Measurements from ENCODE around the gene WDSUB1. TPM values are rescaled to one million over a fixed set of nuclear protein-coding genes. Genes with fewer than 3 reads are reported as not detected.

Gene WDSUB1
- total RNA-seq, 4 donors from 2014 or later, result 3.8 to 9.4 (median 5.5) TPM

DNA sequence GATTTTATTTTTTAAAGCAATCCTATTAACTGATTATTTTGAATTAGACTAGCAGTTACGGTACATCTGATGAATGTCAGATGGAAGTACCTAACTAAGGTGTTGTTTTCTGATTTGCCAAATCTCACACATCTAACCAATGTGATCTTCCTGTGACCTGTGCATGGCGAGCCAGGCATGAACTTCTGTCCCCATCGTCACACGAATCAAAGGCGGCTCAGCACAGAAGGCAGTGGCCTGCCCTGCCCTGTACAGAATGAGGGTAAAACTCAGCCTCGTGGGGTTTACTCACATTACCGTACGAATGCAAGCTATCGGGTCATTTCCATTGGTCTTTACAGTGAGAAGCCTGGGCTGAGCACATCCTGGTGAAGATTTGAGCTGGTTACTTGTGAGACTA lies 87.3 kb downstream of the WDSUB1 start:
- TF ChIP-seq POLR2A (IDR thresholded peaks at IDR 0.05) (no peak), POLR2AphosphoS5 (IDR thresholded peaks at IDR 0.05) (no peak), EP300 (IDR thresholded peaks at IDR 0.05) (no peak)
- TF ChIP-seq, protein P1, sequence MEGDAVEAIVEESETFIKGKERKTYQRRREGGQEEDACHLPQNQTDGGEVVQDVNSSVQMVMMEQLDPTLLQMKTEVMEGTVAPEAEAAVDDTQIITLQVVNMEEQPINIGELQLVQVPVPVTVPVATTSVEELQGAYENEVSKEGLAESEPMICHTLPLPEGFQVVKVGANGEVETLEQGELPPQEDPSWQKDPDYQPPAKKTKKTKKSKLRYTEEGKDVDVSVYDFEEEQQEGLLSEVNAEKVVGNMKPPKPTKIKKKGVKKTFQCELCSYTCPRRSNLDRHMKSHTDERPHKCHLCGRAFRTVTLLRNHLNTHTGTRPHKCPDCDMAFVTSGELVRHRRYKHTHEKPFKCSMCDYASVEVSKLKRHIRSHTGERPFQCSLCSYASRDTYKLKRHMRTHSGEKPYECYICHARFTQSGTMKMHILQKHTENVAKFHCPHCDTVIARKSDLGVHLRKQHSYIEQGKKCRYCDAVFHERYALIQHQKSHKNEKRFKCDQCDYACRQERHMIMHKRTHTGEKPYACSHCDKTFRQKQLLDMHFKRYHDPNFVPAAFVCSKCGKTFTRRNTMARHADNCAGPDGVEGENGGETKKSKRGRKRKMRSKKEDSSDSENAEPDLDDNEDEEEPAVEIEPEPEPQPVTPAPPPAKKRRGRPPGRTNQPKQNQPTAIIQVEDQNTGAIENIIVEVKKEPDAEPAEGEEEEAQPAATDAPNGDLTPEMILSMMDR (IDR thresholded peaks at IDR 0.05), result no peak
- Histone ChIP-seq H3K4me1 (no peaks in the 10 kb centered on the region), H3K36me3 (peaks cover 74% of the 10 kb centered on the region), H3K9me3 (no peaks in the 10 kb centered on the region), H3K4me3 (no peak overlapping the region), H3K27me3 (no peaks in the 10 kb centered on the region), H3K27ac (no peak overlapping the region)
- no peak for DNase-seq (ENCODE audit: low spot score in 2 of 2)
- 95% methylated on average over 9 of the region's 9 CpGs for WGBS

GRCh38 chr2:159196393-159196925 lies 90.0 kb downstream of the WDSUB1 start:
- H3K4me3 ChIP-seq, result no peak overlapping the region
- no peak for DNase-seq (ENCODE audit: low spot score in 2 of 2)
- no peaks in the 10 kb centered on the region for H3K27me3 ChIP-seq
- no peaks in the 10 kb centered on the region for H3K9me3 ChIP-seq
- peaks cover 80% of the 10 kb centered on the region for H3K36me3 ChIP-seq
- no peak for TF ChIP-seq EP300 (IDR thresholded peaks at IDR 0.05)
- TF ChIP-seq POLR2AphosphoS5 (IDR thresholded peaks at IDR 0.05), result no peak
- TF ChIP-seq, protein P1 (IDR thresholded peaks at IDR 0.05), result no peak
- TF ChIP-seq POLR2A (IDR thresholded peaks at IDR 0.05), result no peak
- no peaks in the 10 kb centered on the region for H3K4me1 ChIP-seq
- H3K27ac ChIP-seq, result no peak overlapping the region
- WGBS, result 98% methylated on average over 13 of the region's 14 CpGs

DNA sequence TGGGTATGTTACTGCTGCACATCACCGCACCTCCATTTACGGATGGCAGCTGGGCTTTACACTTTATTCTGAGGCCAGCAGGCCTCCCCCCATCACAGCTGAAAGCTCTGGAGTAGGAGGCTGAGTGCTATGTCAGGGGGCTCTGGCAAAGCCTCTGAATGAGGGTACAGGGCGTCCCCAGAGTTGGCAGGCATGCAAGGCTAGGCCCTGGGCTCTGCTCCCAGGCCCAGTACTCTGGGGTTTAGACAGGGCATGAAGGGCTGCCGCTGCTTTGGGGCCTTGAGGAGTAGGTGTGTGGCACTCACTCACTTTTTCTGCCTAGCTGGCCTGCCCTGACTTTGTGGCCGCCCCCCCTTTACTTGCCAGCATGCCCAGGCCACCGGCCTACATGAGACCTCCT lies 90.8 kb downstream of the WDSUB1 start:
- 82% methylated on average over 5 of the region's 6 CpGs for WGBS
- TF ChIP-seq, protein P1 (IDR thresholded peaks at IDR 0.05), result no peak
- TF ChIP-seq EP300 (IDR thresholded peaks at IDR 0.05) (no peak), POLR2A (IDR thresholded peaks at IDR 0.05) (no peak), POLR2AphosphoS5 (IDR thresholded peaks at IDR 0.05) (no peak)
- no peak for DNase-seq (ENCODE audit: low spot score in 2 of 2)
- H3K27ac ChIP-seq, result no peak overlapping the region
- no peaks in the 10 kb centered on the region for H3K4me1 ChIP-seq
- H3K27me3 ChIP-seq, result no peaks in the 10 kb centered on the region
- no peaks in the 10 kb centered on the region for H3K9me3 ChIP-seq
- no peak overlapping the region for H3K4me3 ChIP-seq
- H3K36me3 ChIP-seq, result peaks cover 80% of the 10 kb centered on the region

DNA sequence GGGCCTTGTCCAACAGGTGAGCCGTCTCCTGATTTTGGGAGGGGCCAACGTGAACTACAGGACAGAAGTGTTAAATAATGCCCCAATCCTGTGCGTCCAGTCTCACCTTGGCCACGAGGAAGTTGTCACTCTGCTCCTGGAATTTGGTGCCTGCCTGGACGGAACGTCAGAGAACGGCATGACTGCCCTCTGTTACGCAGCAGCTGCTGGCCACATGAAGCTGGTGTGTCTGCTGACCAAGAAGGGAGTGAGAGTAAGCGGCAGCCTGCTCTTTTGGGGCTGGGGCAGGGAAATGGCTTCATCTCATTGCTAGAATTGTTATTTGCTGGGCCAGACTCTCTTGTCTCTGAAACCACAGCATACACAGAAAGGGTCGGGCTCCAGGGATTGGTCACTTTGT lies 92.3 kb downstream of the WDSUB1 start:
- Histone ChIP-seq H3K9me3 (no peaks in the 10 kb centered on the region), H3K4me1 (no peaks in the 10 kb centered on the region), H3K27ac (no peak overlapping the region), H3K4me3 (no peak overlapping the region), H3K36me3 (peaks cover 76% of the 10 kb centered on the region), H3K27me3 (no peaks in the 10 kb centered on the region)
- no peak for DNase-seq (ENCODE audit: low spot score in 2 of 2)
- TF ChIP-seq EP300 (IDR thresholded peaks at IDR 0.05) (no peak), POLR2A (IDR thresholded peaks at IDR 0.05) (no peak), POLR2AphosphoS5 (IDR thresholded peaks at IDR 0.05) (no peak)
- TF ChIP-seq, protein P1 (IDR thresholded peaks at IDR 0.05), result no peak
- WGBS, result 85% methylated on average over 10 of the region's 10 CpGs

- 91% methylated on average over 4 of the region's 4 CpGs for WGBS
- DNase-seq (ENCODE audit: low spot score in 2 of 2), result no peak
- H3K9me3 ChIP-seq, result no peaks in the 10 kb centered on the region
- H3K27me3 ChIP-seq, result no peaks in the 10 kb centered on the region
- peaks cover 76% of the 10 kb centered on the region for H3K36me3 ChIP-seq
- no peaks in the 10 kb centered on the region for H3K4me1 ChIP-seq
- no peak overlapping the region for H3K4me3 ChIP-seq
- no peak overlapping the region for H3K27ac ChIP-seq
- TF ChIP-seq POLR2AphosphoS5 (IDR thresholded peaks at IDR 0.05) (no peak), EP300 (IDR thresholded peaks at IDR 0.05) (no peak), POLR2A (IDR thresholded peaks at IDR 0.05) (no peak)
- TF ChIP-seq, protein P1 (IDR thresholded peaks at IDR 0.05), result no peak
These were observed 92.7 kb downstream of the WDSUB1 start for GRCh38 chr2:159193791-159194190.
